MM.1S (cell line): ENCODE measurements around the gene EFCAB12.
A peak's percentile ranks its signal among the peaks of the same experiment; 100 is the strongest.

Experiments used
- DNase-seq: peaks from one replicate; pipeline ENCODE4 v3.0.0-alpha.2; 2015
- H2AFZ ChIP-seq: fragments of 300-600 bp; sonication (generic); 2 replicates; pipeline ENCODE4 v1.6.0; 2016; ENCODE audit warnings: antibody characterized with exemption, low read length
- H3F3A ChIP-seq: fragments of 300-600 bp; sonication (generic); 2 replicates; pipeline ENCODE4 v1.6.1; 2016; ENCODE audit warnings: mild to moderate bottlenecking, antibody characterized with exemption, low read length, moderate library complexity, mixed read lengths; ENCODE audit not compliant: insufficient read depth
- H3K27ac ChIP-seq: fragments of 300-600 bp; sonication (generic); 2 replicates; pipeline ENCODE4 v1.5.1; 2016; ENCODE audit warnings: mild to moderate bottlenecking, low read length
- H3K27me3 ChIP-seq: fragments of 300-600 bp; sonication (generic); replicated peaks from 2 replicates; pipeline ENCODE4 v1.6.0; 2016; ENCODE audit warnings: low read length; ENCODE audit not compliant: insufficient read depth
- H3K36me3 ChIP-seq: fragments of 300-600 bp; sonication (generic); replicated peaks from 2 replicates; pipeline ENCODE4 v1.6.1; 2016; ENCODE audit warnings: mild to moderate bottlenecking, low read length, mixed read lengths; ENCODE audit not compliant: insufficient read depth
- H3K4me1 ChIP-seq: fragments of 300-600 bp; sonication (generic); 2 replicates; pipeline ENCODE4 v1.6.1; 2016; ENCODE audit warnings: low read length, mixed read lengths
- H3K4me2 ChIP-seq: fragments of 300-600 bp; sonication (generic); 2 replicates; pipeline ENCODE4 v1.6.0; 2016; ENCODE audit warnings: low read depth, low read length
- H3K4me3 ChIP-seq: fragments of 300-600 bp; sonication (generic); 2 replicates; pipeline ENCODE4 v1.5.1; 2016; ENCODE audit warnings: low read length, mixed read lengths
- H3K79me2 ChIP-seq: fragments of 300-600 bp; sonication (generic); 2 replicates; pipeline ENCODE4 v1.6.1; 2016; ENCODE audit warnings: mixed run types, low read length, mixed read lengths
- H3K9ac ChIP-seq: fragments of 300-600 bp; sonication (generic); 2 replicates; pipeline ENCODE4 v1.6.1; 2016; ENCODE audit warnings: low read length, mixed read lengths
- H3K9me2 ChIP-seq: fragments of 300-600 bp; sonication (generic); replicated peaks from 2 replicates; pipeline ENCODE4 v1.6.1; 2016; ENCODE audit warnings: mild to moderate bottlenecking, low read length, mixed read lengths; ENCODE audit not compliant: insufficient read depth
- H3K9me3 ChIP-seq: fragments of 300-600 bp; sonication (generic); replicated peaks from 2 replicates; pipeline ENCODE4 v1.6.1; 2016; ENCODE audit warnings: mild to moderate bottlenecking, low read length, mixed read lengths; ENCODE audit not compliant: insufficient read depth
- H4K20me1 ChIP-seq: fragments of 300-600 bp; sonication (generic); 2 replicates; pipeline ENCODE4 v1.6.1; 2016; ENCODE audit warnings: mild to moderate bottlenecking, low read length, moderate library complexity, mixed read lengths; ENCODE audit not compliant: insufficient read depth
- CTCF ChIP-seq: fragments of 300-600 bp; sonication (generic); IDR thresholded peaks from 2 replicates; pipeline ENCODE4 v1.5.1; 2016; ENCODE audit warnings: antibody characterized with exemption, low read length, mixed read lengths
- EZH2 ChIP-seq: fragments of 300-600 bp; sonication (generic); optimal IDR thresholded peaks from 2 replicates; pipeline ENCODE3; 2017; ENCODE audit warnings: low read depth, mild to moderate bottlenecking, antibody characterized with exemption, low read length, mixed read lengths
- EZH2phosphoT487 ChIP-seq: fragments of 300-600 bp; sonication (generic); IDR thresholded peaks from 2 replicates; pipeline ENCODE4 v1.6.1; 2018; ENCODE audit warnings: antibody characterized with exemption, low read length

EFCAB12 gene

GRCh38 chr3:129409541-129409940 is 18.9 kb downstream of the EFCAB12 start:
- Histone ChIP-seq H4K20me1 (no peaks in the 10 kb centered on the region), H3F3A (no peaks in the 10 kb centered on the region), H3K9me2 (no peaks in the 10 kb centered on the region), H3K27me3 (no peaks in the 10 kb centered on the region), H3K9me3 (no peaks in the 10 kb centered on the region), H3K4me3 (no peak overlapping the region), H3K36me3 (no peaks in the 10 kb centered on the region), H3K79me2 (no peaks in the 10 kb centered on the region), H3K4me2 (no peak overlapping the region), H2AFZ (no peak overlapping the region), H3K9ac (no peak overlapping the region), H3K4me1 (no peaks in the 10 kb centered on the region), H3K27ac (no peak overlapping the region)
- DNase-seq = no peak
- TF ChIP-seq EZH2phosphoT487 = no peak
- TF ChIP-seq CTCF = no peak
- TF ChIP-seq EZH2 = no peak

- no peaks in the 10 kb centered on the region for H3K9me3 ChIP-seq
- H4K20me1 ChIP-seq = no peaks in the 10 kb centered on the region
- H3F3A ChIP-seq = no peaks in the 10 kb centered on the region
- no peak overlapping the region for H3K4me3 ChIP-seq
- no peak overlapping the region for H3K27ac ChIP-seq
- H2AFZ ChIP-seq = peak overlapping the region; percentile 12; the same call in 1 of the 2 replicates
- no peak overlapping the region for H3K9ac ChIP-seq
- no peaks in the 10 kb centered on the region for H3K27me3 ChIP-seq
- no peaks in the 10 kb centered on the region for H3K4me1 ChIP-seq
- TF ChIP-seq CTCF (no peak), EZH2phosphoT487 (no peak), EZH2 (no peak)
- H3K4me2 ChIP-seq = peak overlapping the region; percentile 36; the same call in 1 of the 2 replicates
- no peaks in the 10 kb centered on the region for H3K36me3 ChIP-seq
- no peak for DNase-seq
- H3K79me2 ChIP-seq = no peaks in the 10 kb centered on the region
- no peaks in the 10 kb centered on the region for H3K9me2 ChIP-seq
These were observed 23.8 kb downstream of the EFCAB12 start for GRCh38 chr3:129404610-129405009.

GRCh38 chr3:129404130-129404529 is 24.3 kb downstream of the EFCAB12 start:
- H3K36me3 ChIP-seq = no peaks in the 10 kb centered on the region
- no peak overlapping the region for H3K9ac ChIP-seq
- no peaks in the 10 kb centered on the region for H3F3A ChIP-seq
- H3K4me3 ChIP-seq = no peak overlapping the region
- H3K9me2 ChIP-seq = no peaks in the 10 kb centered on the region
- no peak overlapping the region for H2AFZ ChIP-seq
- peaks cover 1% of the 10 kb centered on the region for H3K79me2 ChIP-seq
- no peak overlapping the region for H3K27ac ChIP-seq
- H3K9me3 ChIP-seq = no peaks in the 10 kb centered on the region
- TF ChIP-seq EZH2 = no peak
- no peak for TF ChIP-seq EZH2phosphoT487
- no peaks in the 10 kb centered on the region for H3K4me1 ChIP-seq
- H3K4me2 ChIP-seq = no peak overlapping the region
- no peak for DNase-seq
- H3K27me3 ChIP-seq = no peaks in the 10 kb centered on the region
- H4K20me1 ChIP-seq = no peaks in the 10 kb centered on the region

- DNase-seq = no peak
- Histone ChIP-seq H3K79me2 (peaks cover 8% of the 10 kb centered on the region), H3K4me3 (no peak overlapping the region), H3K9me3 (no peaks in the 10 kb centered on the region), H3F3A (no peaks in the 10 kb centered on the region), H2AFZ (no peak overlapping the region), H4K20me1 (no peaks in the 10 kb centered on the region), H3K9me2 (no peaks in the 10 kb centered on the region), H3K9ac (no peak overlapping the region), H3K27me3 (no peaks in the 10 kb centered on the region), H3K27ac (no peak overlapping the region), H3K36me3 (no peaks in the 10 kb centered on the region), H3K4me1 (no peaks in the 10 kb centered on the region), H3K4me2 (no peak overlapping the region)
- no peak for TF ChIP-seq EZH2phosphoT487
- no peak for TF ChIP-seq CTCF
- TF ChIP-seq EZH2 = no peak
These were observed 25.0 kb downstream of the EFCAB12 start for GRCh38 chr3:129403450-129403849.
